ENCODE data around the gene ARHGEF33.

- TF ChIP-seq ZNF274 (IDR thresholded peaks at IDR 0.05; ENCODE audit: low read length) (no peak), ZNF274 (tag by site-specific recombination; IDR thresholded peaks at IDR 0.05; ENCODE audit: borderline replicate concordance) (no peak), ZNF354C (tag by site-specific recombination; IDR thresholded peaks at IDR 0.05; ENCODE audit: borderline replicate concordance, low read depth) (no peak), CTCF (tag by site-specific recombination; IDR thresholded peaks at IDR 0.05) (no peak), ZNF18 (tag by site-specific recombination; IDR thresholded peaks at IDR 0.05) (no peak), ZEB2 (tag by site-specific recombination; IDR thresholded peaks at IDR 0.05) (no peak), ZNF639 (tag by site-specific recombination; IDR thresholded peaks at IDR 0.05) (no peak), ZNF175 (tag by site-specific recombination; IDR thresholded peaks at IDR 0.05) (no peak), AEBP2 (tag by site-specific recombination; IDR thresholded peaks at IDR 0.05; ENCODE audit: borderline replicate concordance) (no peak), ZNF433 (tag by site-specific recombination; IDR thresholded peaks at IDR 0.05; ENCODE audit: low read depth) (no peak), MZF1 (tag by site-specific recombination; IDR thresholded peaks at IDR 0.05; ENCODE audit: borderline replicate concordance) (no peak)
These were observed 32.7 kb downstream of the ARHGEF33 start for GRCh38 chr2:38922389-38922788.
